HG03378 (cell line): Measurements from ENCODE around the gene RS1.

Experiments
- ATAC-seq: cut with Tn5 transposase; IDR thresholded peaks from one replicate; pipeline ENCODE4 v1.9.1; 2021; ENCODE audit warnings: mild to moderate bottlenecking, moderate library complexity; ENCODE audit not compliant: unreplicated experiment

The RS1 gene

DNA sequence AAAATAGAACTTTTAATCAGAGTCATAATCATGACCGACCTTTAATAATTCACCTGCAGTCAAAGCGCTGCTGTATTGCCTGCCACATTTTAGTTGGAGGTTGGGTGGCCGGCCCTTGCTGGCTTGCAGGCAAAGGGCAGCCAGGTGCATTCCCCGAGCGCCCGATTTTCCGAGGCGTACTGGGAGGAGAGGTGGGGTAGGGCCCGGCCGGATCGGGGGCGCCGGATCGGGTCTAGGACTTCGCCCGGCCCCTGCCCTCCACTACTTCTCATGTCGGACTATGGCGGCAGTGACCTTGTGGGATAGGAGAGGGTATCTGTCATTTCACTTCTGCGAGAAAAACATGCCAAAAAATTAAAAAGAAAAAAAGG is 2.5 kb upstream of the RS1 start:
- peak; percentile 43 for ATAC-seq

DNA sequence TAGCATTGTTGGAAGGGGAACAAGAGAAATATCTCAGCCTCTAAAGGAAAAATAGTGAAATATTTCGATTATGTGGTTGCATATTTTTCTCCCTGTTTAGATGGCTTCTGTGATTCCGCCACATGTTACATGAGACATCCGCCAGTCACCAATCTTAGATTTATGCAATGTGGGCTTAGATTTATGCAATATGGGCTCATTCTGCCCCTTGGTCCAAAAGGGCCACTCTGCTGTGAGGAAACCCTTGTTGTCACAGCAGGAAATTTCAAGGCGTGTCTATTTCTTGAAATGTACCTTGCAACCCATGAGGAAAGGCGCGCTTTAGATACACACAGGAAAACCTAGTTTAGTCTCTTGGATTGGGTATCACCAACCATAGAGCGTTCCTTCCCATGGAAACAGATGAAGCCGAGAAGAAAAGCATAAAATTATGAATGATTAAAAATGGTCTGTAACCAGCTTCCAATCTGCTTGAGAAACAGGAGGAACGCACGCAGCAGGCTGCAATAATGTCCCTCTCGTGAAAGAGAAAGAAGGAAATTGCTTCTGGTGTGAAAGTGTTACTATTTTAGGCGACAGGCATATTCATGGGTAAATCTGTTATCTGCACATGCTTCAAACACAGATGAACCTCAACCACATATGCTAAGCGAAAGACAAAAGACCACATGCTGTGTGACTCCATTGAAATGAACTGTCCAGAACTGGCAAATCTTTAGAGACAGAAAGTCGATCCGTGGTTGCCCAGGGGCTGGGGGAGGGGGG is 3.7 kb downstream of the RS1 start:
- no peak for ATAC-seq

DNA sequence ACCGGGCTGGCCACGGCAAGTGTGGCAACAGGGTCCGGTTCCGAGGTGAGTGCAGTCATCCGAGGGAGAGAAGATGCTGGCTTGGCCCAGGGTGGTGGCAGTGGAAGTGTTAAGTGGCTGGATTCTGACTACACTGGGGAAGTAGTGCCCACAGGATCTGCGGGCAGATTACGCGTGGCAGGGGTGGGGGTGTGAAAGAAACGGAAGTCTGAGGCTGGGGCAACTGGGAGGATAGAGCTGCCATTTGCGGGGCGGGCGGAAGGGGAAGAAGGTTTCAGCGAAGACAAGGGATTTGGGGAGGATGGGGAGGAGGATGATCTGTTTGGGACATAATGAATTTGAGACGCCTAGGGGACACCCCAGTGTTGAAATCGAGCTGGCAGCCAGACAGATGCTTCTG is 5.3 kb downstream of the RS1 start:
- ATAC-seq = no peak

DNA sequence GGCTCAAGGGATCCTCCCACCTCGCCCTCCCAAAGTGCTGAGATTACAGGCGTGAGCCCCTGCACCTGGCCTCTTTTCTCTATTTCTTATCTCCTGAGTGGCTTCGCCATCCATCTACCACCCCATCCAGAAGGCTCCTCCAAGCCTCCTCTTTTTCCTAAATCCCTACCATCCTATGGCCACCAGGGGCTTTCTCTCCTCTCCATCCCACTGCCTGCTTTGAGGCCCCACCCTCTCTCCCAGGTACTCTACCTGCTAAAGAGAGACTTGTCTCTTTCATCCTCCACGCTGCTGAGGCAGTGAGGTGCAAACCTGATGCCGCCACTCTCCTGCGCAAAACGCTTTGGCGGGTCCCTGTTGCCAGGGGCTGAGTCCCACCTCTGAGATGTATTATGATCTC is 7.0 kb downstream of the RS1 start:
- no peak for ATAC-seq

DNA sequence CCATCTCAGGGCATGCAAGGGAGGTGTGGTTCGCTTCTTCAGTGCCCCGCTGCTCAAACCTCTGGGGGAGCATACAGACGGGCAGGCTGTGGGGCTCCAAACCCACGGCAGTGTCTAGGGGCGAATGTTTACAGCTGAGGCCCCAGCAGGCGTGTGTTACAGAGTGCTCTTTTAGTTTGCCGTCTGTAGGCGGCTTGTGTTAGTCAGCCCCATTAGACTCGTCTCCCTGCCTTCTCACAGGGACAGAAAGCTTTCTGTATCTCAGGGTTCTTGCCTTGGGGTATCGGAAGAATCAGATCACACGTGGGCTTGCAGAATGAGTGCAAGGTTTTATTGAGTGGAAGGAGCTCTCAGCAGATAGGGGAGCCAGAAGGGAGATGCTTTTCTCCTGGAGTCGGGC is 10.6 kb downstream of the RS1 start:
- no peak for ATAC-seq

DNA sequence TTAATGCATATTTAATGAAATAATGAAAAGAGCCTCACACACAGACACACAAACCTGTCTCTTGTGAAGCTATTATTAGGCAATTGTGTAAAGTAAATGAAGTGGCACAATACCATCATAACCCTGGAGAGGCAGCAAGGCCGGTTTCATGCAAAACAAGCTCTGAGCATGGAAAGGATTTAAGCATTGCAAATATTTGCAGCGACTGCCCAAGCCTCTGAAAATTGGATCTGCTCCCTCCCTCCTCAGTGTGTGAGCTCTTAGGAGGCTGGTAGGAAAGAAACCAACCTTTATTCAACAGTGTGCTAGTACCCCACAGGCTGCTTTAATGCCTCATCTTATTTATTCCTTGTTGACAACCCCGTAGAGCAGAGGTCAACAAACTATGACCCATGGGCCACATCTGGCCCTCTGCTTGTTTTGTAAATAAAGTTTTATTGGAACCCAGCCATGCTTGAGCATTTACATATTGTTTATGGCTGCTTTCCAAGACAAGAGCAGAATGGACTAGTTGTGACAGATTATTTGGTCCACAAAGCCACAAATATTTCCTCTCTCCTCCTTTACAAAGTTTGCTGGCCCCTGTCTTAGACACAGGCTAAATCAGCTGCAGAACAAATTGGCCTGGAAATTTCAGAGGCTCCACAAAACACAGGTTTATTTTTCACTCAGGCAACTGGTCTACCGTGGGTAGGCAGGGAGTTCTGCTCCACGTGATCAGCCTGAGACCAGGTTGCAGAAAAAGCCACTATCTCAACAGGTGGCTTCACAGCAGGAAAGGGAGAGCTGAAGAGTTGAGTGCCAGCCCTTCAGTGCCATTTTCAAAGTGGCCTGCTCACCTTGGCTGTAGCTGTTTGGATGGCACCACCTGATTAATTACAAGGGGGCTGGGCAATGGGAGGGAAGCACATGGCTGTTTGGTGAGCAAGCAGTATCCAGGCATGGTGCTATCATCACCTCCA is 16.8 kb downstream of the RS1 start:
- ATAC-seq = no peak

DNA sequence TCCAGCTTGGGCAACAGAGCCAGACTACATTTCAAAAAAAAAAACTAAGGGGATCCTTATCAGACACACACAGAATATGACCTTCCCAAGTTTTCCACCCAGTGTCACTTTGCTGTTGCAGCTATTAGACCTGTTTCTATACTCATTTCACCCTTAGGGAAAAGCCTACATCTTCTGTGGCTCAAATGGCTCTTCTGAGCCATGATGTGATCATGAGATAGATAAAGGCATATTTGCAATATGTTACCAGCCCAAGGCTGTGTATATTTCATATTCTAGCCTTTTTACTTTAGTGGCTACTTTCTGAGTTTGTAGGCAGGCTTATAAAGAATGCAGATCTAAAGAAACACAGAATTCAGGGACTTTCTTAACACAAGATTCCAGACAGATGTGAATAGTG is 19.3 kb downstream of the RS1 start:
- ATAC-seq = no peak

DNA sequence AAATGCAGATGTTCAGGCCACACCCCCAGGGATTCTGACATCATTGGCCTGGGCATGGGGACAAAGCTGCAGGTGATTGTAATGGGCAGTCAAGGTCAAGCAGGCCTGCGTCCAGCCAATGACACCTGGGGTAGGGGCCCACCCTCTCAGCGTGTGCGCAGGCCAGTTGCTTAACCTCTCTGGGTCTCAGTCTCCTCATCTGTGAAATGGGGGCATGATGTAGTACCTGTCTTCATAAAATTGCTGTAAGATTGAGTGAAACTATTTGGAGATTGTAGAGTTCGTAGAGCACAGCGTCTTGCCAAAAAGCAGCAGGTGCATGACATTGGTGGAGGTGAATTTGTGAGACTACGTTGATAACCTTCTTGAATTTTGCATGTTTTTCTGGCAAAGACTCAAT is 21.2 kb downstream of the RS1 start:
- ATAC-seq = no peak

DNA sequence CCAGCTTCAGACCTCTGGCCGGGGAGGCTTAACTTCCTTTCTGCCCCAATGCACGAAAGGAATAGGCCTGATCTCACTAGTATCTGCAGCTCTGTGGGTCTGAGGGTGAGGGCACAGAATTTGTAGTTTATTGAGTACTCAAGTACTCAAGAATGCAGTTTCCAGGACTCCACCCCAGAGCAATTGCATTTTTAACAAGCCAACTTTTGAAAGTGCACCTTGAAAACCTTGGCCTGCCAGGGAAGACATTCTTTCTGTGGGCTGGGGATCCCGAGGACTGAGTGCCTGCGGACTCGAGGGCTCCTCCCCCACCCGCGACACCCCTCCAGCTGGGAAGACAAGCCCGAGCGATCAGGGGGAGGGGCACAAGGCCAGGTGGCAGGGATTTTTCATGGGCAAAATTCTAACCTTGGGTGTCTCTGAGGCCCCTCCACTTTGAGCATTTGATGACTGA is 22.4 kb downstream of the RS1 start:
- ATAC-seq = no peak

DNA sequence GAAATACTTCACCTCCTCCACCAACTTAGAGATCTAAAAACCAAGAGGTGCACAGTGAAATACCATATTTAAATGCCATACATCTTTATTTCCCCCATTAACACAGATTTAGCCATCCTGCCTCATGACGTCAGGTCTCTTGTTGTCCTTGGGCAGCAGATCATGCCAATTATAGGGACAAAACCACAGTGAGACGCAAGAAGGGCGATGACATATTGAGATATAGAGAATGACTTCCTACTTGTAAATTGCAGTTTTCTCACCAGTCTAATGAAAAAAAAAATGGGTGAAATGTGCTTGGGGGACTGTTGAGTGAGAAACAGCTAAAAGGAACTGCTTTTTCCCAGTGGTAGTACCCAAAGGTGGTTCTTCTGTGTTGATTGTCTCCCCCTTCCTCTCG is 24.3 kb downstream of the RS1 start:
- ATAC-seq = no peak

DNA sequence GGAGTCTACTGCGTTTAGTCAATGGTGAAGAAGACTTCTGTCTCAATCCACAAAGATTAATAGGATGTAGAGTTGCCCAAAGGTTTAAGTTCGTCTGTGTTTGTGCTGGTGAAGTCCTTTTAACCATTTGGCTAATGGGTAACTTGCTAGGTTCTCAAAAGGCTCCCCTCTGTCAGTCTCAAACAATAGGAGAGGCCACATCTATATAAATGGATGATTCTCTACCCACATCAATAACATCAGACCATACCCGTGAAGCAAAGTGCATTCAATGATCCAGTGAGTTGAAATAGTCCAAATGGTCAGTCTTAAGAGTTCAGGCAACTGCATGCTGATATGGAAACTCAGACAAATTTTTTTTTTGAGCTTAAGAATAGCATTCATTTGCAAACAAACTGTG is 28.1 kb downstream of the RS1 start:
- ATAC-seq = no peak

DNA sequence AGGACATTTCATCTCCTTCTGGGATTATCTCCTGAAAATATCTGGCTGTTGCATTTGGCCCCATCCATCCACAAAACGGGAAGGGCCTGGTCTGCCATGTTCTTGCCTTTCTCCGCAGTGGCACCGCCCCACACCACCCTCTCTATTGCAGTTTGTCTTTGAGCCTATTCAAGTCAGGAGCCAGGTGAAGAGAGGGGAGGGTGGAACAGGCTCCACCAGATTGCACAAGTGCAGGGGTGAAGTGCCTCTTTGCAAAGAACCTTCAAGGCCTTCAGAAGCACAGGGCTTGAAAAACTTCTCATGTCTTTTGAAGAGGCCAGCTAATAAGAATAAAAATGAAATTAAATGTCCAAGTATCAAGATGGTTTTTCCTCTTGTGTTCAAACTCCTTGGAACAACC is 28.7 kb downstream of the RS1 start:
- ATAC-seq = no peak

DNA sequence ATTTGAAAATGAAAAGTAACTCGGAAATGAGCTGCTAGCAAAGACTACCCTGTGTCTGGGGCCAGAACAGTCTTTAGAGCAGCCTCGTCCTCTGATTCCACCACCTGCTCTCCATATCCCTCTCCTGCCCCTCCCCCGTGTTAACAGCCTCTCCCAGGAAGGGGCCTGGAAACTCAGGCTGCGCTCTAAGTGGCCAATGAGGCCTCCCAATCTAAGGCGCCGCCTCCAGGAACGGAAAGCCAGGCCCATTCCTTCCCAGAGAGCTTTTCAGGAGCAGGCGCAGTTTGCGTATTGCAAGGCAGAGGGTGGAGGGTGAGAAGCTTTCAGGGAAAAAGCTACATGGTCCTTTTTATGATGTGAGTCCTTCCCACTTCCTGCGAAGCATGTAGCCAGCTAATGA is 31.2 kb downstream of the RS1 start:
- no peak for ATAC-seq

DNA sequence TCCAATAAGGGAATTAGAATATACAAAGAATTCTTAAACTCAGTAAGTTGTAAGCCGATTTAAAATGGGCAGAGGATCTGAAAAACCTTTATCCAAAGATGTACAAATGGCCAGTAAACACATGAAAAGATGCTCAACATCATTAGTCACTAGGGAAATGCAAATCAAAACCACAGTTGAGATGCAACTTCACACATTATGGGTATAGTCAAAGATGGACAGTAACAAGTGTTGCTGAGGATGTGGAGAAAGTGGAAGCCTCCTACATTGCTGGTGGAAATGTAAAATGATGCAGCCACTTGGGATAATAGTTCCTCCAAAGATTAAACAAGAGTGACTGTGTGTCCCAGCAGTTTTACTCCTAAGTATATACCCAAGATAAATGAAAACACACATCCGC is 32.6 kb downstream of the RS1 start:
- no peak for ATAC-seq

DNA sequence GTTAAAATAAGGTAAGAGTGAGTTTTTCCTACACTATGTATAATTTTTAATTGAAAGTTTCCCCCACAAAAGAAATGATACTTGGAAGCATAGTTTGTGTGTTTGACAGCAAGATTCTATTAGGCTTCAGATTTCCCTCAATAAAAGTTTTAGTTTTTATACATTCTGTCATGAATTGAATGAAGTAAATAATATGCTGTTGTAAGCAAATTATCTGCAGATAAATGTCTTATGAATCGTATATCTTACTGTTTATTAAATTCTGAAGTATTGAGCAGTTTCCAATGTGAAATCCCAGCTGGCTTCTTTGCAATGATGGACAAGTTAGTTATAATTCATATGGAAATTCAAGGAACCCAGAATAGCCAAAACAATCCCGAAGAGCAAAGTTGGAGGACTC is 33.5 kb downstream of the RS1 start:
- ATAC-seq = no peak

DNA sequence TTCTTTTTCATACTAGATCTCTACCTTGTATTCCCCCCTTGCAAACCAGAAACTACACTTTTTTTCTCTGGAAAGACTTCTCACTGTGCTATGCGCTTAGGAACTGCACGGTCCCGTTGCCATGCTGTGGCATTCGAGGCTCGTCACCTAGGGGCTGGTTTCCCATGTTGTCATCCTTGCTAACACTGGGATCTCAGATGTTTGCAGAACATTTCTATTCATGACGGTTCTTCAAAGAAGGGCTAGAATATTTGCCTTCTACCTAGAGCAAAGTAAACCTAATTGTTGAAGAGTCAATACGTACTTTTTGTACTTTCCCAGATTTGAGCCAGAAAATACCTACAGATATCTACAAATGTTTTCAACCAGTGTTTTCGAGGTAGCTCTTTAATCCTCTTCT is 41.0 kb downstream of the RS1 start:
- ATAC-seq = no peak

DNA sequence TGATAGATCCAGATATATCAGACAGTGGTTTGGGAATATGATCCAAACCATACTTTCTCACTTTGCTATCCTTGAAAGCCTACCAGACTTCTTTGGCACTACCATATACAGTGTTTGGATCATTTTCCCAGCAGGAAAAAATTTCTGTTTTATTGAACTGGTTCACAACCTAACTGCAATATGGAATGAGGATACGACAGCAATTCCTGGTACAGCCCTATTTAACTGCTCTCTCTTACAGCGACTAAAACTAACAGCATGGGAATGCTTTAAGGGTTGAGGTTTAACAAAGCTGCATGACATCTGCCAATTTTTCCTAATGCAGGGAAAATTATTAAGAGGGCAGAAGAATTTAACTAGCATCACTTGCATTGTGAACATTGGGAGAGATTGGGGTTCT is 47.3 kb downstream of the RS1 start:
- no peak for ATAC-seq

DNA sequence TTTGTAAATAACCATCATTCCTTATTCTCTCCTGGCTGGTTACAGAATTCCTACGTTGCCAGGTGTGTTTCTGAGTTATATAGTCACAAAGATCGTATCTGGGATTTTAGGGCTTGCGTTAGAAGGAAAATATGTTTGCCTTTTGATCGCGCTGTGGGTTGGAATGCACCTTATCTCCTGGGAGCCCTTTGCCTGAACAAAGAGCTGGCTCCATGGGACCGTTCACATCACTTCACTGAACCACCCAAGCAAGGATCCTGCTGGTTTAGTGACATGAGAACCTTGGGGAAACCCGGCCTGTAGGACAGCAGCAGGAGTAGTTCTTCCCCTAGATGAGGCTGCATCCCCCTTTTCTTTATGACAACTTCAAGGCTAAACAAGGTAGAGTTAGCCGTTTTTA is 51.6 kb downstream of the RS1 start:
- ATAC-seq = no peak

DNA sequence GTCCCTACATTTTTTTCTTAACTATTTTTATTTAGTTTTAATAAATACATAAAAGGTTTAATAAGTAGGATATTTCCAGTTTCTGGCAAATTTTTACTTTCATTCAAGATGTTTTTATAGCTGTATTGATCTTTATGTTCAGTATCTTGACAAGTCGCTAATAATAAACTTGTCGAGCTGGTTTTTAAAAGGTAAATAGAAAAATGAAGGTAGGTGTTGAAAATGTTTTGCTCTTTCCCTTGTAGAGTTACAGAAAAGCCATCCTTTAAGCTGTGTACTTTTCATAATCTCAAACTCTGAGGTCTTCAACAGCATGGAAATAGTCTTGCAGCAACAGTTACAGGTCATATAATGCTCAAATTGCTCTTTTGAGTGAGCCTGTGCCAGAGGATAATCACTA is 52.6 kb downstream of the RS1 start:
- no peak for ATAC-seq

DNA sequence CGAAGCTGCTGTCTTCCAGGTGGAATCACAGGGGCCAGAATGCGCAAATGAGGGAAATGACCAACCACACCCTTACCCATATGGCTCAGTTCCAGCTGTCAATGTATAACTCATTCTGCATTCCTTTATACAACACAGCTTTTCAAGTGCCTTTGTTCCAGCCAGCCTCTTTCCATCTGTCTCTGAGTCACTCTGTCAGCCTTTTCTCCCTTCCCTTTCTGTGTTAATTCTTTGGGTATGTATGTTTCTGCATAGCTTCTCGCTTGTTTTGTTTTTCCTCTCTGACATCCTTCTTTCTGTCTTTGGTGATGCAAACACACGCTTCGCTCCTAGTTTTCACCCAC is 54.5 kb downstream of the RS1 start:
- no peak for ATAC-seq

DNA sequence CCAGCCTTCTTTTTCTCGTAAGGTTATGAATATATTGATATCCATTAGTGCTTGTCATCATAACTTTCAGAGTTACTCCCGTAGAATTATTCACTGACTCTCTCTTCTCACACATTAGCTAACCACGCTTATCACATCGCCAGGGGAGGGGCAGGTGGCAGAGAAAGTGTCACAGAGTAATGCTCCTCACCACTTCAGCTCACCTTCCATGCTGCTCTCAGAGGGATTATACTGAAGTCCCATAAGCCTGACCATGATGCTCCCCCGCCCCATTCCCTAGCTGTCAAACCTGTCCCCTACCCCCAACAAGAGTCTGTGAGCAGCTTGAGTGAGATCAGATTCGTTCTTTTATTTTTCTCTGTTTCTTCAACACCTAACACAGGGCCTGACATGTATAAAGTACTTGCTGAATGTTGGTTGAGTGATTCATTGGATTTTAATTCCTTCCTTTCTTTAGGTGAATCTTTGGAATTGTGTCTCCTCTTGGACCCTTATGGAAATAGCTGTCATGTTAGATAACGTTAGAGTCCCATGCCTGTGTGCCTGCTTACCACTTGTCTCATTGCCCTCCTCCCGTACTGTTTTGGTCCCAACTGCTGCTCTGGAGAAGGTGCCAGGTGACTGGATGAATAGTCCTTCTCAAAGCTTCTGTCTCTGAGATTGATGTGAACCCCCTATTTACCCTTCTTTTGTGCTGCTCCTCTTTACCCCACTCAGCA is 55.1 kb downstream of the RS1 start:
- ATAC-seq = no peak
